K562 (cell line): ENCODE measurements around the gene TARS3. TPM values are rescaled to one million over a fixed set of nuclear protein-coding genes. Genes with fewer than 3 reads are reported as not detected.

Experiments used
- ATAC-seq: fragments of 200-7000 bp; cut with Tn5 transposase; 3 replicates; pipeline ENCODE4 v1.9.1; 2020; ENCODE audit warnings: moderate library complexity
- BruUV-seq: library from RNA; stranded (reverse); fragments of 400-500 nt; replicated peaks from 2 replicates; lab custom pipeline; 2021; lab: Mats Ljungman, UMichigan
- CTCF ChIA-PET: fragments of 300-600 bp; formaldehyde crosslinking; extraction: SDS; loops from one replicate; lab custom pipeline; 2021; ENCODE audit warnings: low intra/inter-chr PET ratio; lab: Yijun Ruan, JAX
- POLR2A ChIA-PET: fragments of 300-600, 350-650 bp; sonication (Branson Sonifier 250); formaldehyde crosslinking; extraction: SDS; loops from one replicate; lab custom pipeline; 2021; ENCODE audit warnings: antibody characterized with exemption, inconsistent platforms; lab: Yijun Ruan, JAX
- DNase-seq, 4 experiments: peaks; one replicate each; pipeline versions ENCODE4 v3.0.0 to v3.0.0-alpha.2; 2011 to 2018; ENCODE audit warnings: low spot score in 3 of 4, mixed read lengths in 3 of 4; ENCODE audit errors: extremely low read depth in 1 of 4
- FAIRE-seq: peaks from 2 replicates; lab custom pipeline; 2011; peaks lifted over from hg19 to GRCh38; lab: Jason Lieb, UNC
- H2AFZ ChIP-seq: 2 replicates; pipeline ENCODE4 v1.6.0; 2011; ENCODE audit warnings: low read depth, low read length, control low read depth, inconsistent platforms
- H3K27ac ChIP-seq: fragments of 200-600 bp; 3 replicates; pipeline ENCODE4 v1.8.0; 2011; ENCODE audit warnings: low read depth, mild to moderate bottlenecking, control low read depth, inconsistent platforms, low read length, moderate library complexity, mixed read lengths; ENCODE audit errors: extremely low read depth
- H3K27me3 ChIP-seq, 2 experiments: fragments of 300-600 bp in 1 of 2; 2 replicates in 1 of 2; 3 replicates in 1 of 2; pipeline versions ENCODE4 v1.6.0 to v1.8.0; 2011; ENCODE audit warnings: inconsistent platforms in 2 of 2, low read length in 2 of 2, mild to moderate bottlenecking in 1 of 2, mixed read lengths in 1 of 2, moderate library complexity in 1 of 2; ENCODE audit not compliant: control insufficient read depth in 2 of 2, insufficient read depth in 2 of 2
- H3K36me3 ChIP-seq: fragments of 300-600 bp; 3 replicates; pipeline ENCODE4 v1.8.0; 2011; ENCODE audit warnings: mild to moderate bottlenecking, low read length, inconsistent platforms; ENCODE audit not compliant: control insufficient read depth, insufficient read depth
- H3K4me1 ChIP-seq, 2 experiments: fragments of 200-600 bp in 1 of 2; replicated peaks in 1 of 2; 2 replicates in 1 of 2; 3 replicates in 1 of 2; pipeline versions ENCODE4 v1.5.1 to v1.8.0; 2011; ENCODE audit warnings: inconsistent platforms in 2 of 2, low read length in 2 of 2, mild to moderate bottlenecking in 1 of 2, mixed read lengths in 1 of 2, moderate library complexity in 1 of 2; ENCODE audit not compliant: control insufficient read depth in 2 of 2, insufficient read depth in 2 of 2
- H3K4me2 ChIP-seq: 2 replicates; pipeline ENCODE4 v1.6.1; 2011; ENCODE audit warnings: low read length, control low read depth, inconsistent platforms, mixed read lengths; ENCODE audit not compliant: insufficient read depth
- H3K4me3 ChIP-seq: fragments of 200-600 bp; sonication (generic), shearing (Covaris generic); 2 replicates; pipeline ENCODE4 v1.5.1; 2016; ENCODE audit warnings: control low read depth, inconsistent platforms
- H3K79me2 ChIP-seq: fragments of 200-600 bp; 3 replicates; pipeline ENCODE4 v1.8.0; 2011; ENCODE audit warnings: low read length, inconsistent platforms; ENCODE audit not compliant: control insufficient read depth, insufficient read depth
- H3K9ac ChIP-seq, 2 experiments: 2 replicates each; pipeline versions ENCODE4 v1.6.0 to v1.6.1; 2011; ENCODE audit warnings: low read depth in 2 of 2, low read length in 2 of 2, control low read depth in 1 of 2, inconsistent platforms in 1 of 2, mild to moderate bottlenecking in 1 of 2, mixed read lengths in 1 of 2; ENCODE audit not compliant: insufficient read depth in 1 of 2
- H3K9me1 ChIP-seq: one replicate; pipeline ENCODE4 v1.6.0; 2011; ENCODE audit warnings: inconsistent platforms, mild to moderate bottlenecking, low read length, moderate library complexity; ENCODE audit not compliant: control insufficient read depth, insufficient read depth
- H3K9me3 ChIP-seq: replicated peaks from 2 replicates; pipeline ENCODE4 v1.5.1; 2011; ENCODE audit warnings: low read depth, low read length, inconsistent platforms; ENCODE audit not compliant: control insufficient read depth, insufficient read depth
- H4K20me1 ChIP-seq: replicated peaks from 2 replicates; pipeline ENCODE4 v1.6.1; 2011; ENCODE audit warnings: low read length, inconsistent platforms, mixed read lengths; ENCODE audit not compliant: control insufficient read depth, insufficient read depth
- CCAR2 ChIP-seq: fragments of 200-400 bp; formaldehyde crosslinking; IDR thresholded peaks from 2 replicates; pipeline ENCODE4 v1.6.1; 2017; ENCODE audit warnings: mild to moderate bottlenecking, low read depth, low read length
- NCOR1 ChIP-seq: fragments of 450-650 bp; IDR thresholded peaks from 2 replicates; pipeline ENCODE4 v1.6.1; 2016; ENCODE audit warnings: mild to moderate bottlenecking, moderate library complexity
- PCBP2 ChIP-seq: fragments of 200-400 bp; formaldehyde crosslinking; IDR thresholded peaks from 2 replicates; pipeline ENCODE4 v1.6.1; 2018; ENCODE audit warnings: low read length, low read depth, mild to moderate bottlenecking, moderate library complexity; ENCODE audit not compliant: poor library complexity, severe bottlenecking
- PHTF2 ChIP-seq: fragments of 250-450 bp; sonication (Bioruptor Pico); IDR thresholded peaks from 2 replicates; pipeline ENCODE4 v1.5.0; 2021; ENCODE audit warnings: mild to moderate bottlenecking
- POLR2A ChIP-seq: fragments of 450-650 bp; conservative IDR thresholded peaks from 2 replicates; pipeline ENCODE4 v1.6.1; 2016
- RUNX1 ChIP-seq: sonication (generic); IDR thresholded peaks from 2 replicates; pipeline ENCODE4 v1.6.1; 2016; ENCODE audit warnings: antibody characterized with exemption, low read depth
- SMARCC2 ChIP-seq: fragments of 450-650 bp; IDR thresholded peaks from 2 replicates; pipeline ENCODE4 v1.6.1; 2017; ENCODE audit warnings: antibody characterized with exemption, moderate library complexity, mild to moderate bottlenecking, low read depth
- SRSF7 ChIP-seq: fragments of 200-400 bp; formaldehyde crosslinking; optimal IDR thresholded peaks from 2 replicates; pipeline ENCODE3; 2017; ENCODE audit warnings: mild to moderate bottlenecking, low read depth, low read length
- TFAM ChIP-seq: fragments of 250-450 bp; sonication (Bioruptor Pico); conservative IDR thresholded peaks from 2 replicates; pipeline ENCODE4 v1.5.0; 2021; ENCODE audit warnings: mild to moderate bottlenecking, moderate library complexity
- ZHX1 ChIP-seq: fragments of 150-350 bp; conservative IDR thresholded peaks from 2 replicates; pipeline ENCODE4 v1.6.1; 2014; ENCODE audit warnings: low read length
- ZNF445 ChIP-seq: fragments of 250-450 bp; sonication (Bioruptor Pico); IDR thresholded peaks from 2 replicates; pipeline ENCODE4 v1.4.0; 2020; ENCODE audit warnings: low read depth, mild to moderate bottlenecking, moderate library complexity
- ZNF79 ChIP-seq: fragments of 250-450 bp; sonication (Bioruptor Pico); IDR thresholded peaks from 2 replicates; pipeline ENCODE4 v1.4.0; 2020; ENCODE audit warnings: low read depth, mild to moderate bottlenecking, moderate library complexity
- WGBS: fragments of 100-300 bp; shearing (Covaris generic); methylation state at CpG from one replicate; pipeline ENCODE4 v1.1.6; 2016; ENCODE audit warnings: low coverage, mixed read lengths; ENCODE audit not compliant: insufficient coverage; ENCODE audit errors: missing lambda C conversion rate; 5-methylcytosine and 5-hydroxymethylcytosine counted together
- in situ Hi-C: fragments of 300-500 bp; cut with MboI; formaldehyde crosslinking; loops from 4 replicates; pipeline ENCODE4 v1.15.0; 2018; ENCODE audit warnings: inconsistent platforms, mixed read lengths
- intact Hi-C: fragments of 100-400 bp; cut with micrococcal nuclease; formaldehyde crosslinking; loops from 2 replicates; pipeline ENCODE4 v1.14.2; 2022
- polyA plus RNA-seq, 8 experiments: library from polyadenylated mRNA; depleted of rRNA in 4 of 8; stranded (reverse) in 5 of 8; unstranded in 3 of 8; fragments of >200 nt; fragmentation: Nextera tagmentation in 2 of 8; fragmentation: Illumina TruSeq in 1 of 8; extraction: Ambion mirVana in 2 of 8; extraction: Trizol in 1 of 8; gene quantifications; 2 replicates each; pipeline versions ENCODE4 v1.2.1 to v1.2.3, GENCODE V29; 2011 to 2014; ENCODE audit warnings: inconsistent platforms in 1 of 8, missing spikeins in 1 of 8
- total RNA-seq, 7 experiments: library from RNA; depleted of rRNA in 6 of 7; stranded (reverse); fragments of >200 nt in 6 of 7; fragmentation: Illumina TruSeq in 2 of 7; extraction: Trizol in 2 of 7; gene quantifications; 2 replicates each; pipeline versions ENCODE4 v1.2.1 to v1.2.3, GENCODE V29; 2011 to 2021; ENCODE audit warnings: low replicate concordance in 1 of 7

TARS3 gene
- total and polyA plus RNA-seq, 9 of the 15 experiments (the other 6 are each of a cell fraction or from before 2014, with no cell fraction given), result 2.1 to 14.7 (median 9.8) TPM

- Histone ChIP-seq H3K79me2 (no peaks in the 10 kb centered on the region), H3K4me2 (no peak overlapping the region), H3K9me3 (no peaks in the 10 kb centered on the region), H3K9ac (no peak overlapping the region), H3K27me3 (no peaks in the 10 kb centered on the region), H3K4me1 (peaks cover 0 to 5% of the 10 kb centered on the region in 2 experiments; a peak in 1 of 5 replicates), H4K20me1 (no peaks in the 10 kb centered on the region), H3K4me3 (no peak overlapping the region), H3K27ac (no peak overlapping the region), H3K36me3 (peaks cover 60% of the 10 kb centered on the region), H2AFZ (no peak overlapping the region), H3K9me1 (no peaks in the 10 kb centered on the region)
- ChIA-PET POLR2A (no interaction called here), CTCF (no interaction called here)
- intact Hi-C loops (no loop called here), in situ Hi-C loops (no loop called here)
- FAIRE-seq, result no peak
- BruUV-seq, result no TSS peak
- no peak for ATAC-seq
- DNase-seq, result no peak
- TF ChIP-seq SRSF7 (no peak), ZNF79 (no peak), RUNX1 (no peak), POLR2A (no peak), NCOR1 (no peak), PCBP2 (no peak), SMARCC2 (no peak), ZNF445 (CRISPR knock-in tag) (no peak), ZHX1 (no peak), TFAM (no peak), CCAR2 (no peak), PHTF2 (CRISPR knock-in tag) (no peak)
- 93% methylated on average over 1 of the region's 1 CpG for WGBS
Observed at GRCh38 chr15:101696829-101697228, 27.4 kb downstream of the TARS3 start.
